Neural progenitor cell (in vitro differentiated cells): Measurements from ENCODE around the gene RAET1G. TPM values are rescaled to one million over a fixed set of nuclear protein-coding genes. Genes with fewer than 3 reads are reported as not detected.

ENCODE experiments used
- DNase-seq: peaks from one replicate; pipeline ENCODE4 v3.0.0-alpha.2; 2016; ENCODE audit warnings: low spot score
- H2AFZ ChIP-seq: fragments of 200-600 bp; sonication (generic); replicated peaks from 2 replicates; pipeline ENCODE4 v1.6.1; 2016; ENCODE audit warnings: antibody characterized with exemption
- H3F3A ChIP-seq: fragments of 200-600 bp; sonication (generic); 2 replicates; pipeline ENCODE4 v1.6.1; 2016; ENCODE audit warnings: antibody characterized with exemption, low read depth
- H3K27ac ChIP-seq: fragments of 200-600 bp; sonication (generic); 2 replicates; pipeline ENCODE4 v1.5.1; 2016; ENCODE audit warnings: mild to moderate bottlenecking
- H3K27me3 ChIP-seq: fragments of 200-600 bp; sonication (generic); 2 replicates; pipeline ENCODE4 v1.6.1; 2016; ENCODE audit warnings: mild to moderate bottlenecking, moderate library complexity
- H3K36me3 ChIP-seq: fragments of 200-600 bp; sonication (generic); 2 replicates; pipeline ENCODE4 v1.5.1; 2016
- H3K4me1 ChIP-seq: fragments of 200-600 bp; sonication (generic); 2 replicates; pipeline ENCODE4 v1.6.1; 2016; ENCODE audit warnings: mixed run types
- H3K4me2 ChIP-seq: fragments of 200-600 bp; sonication (generic); 2 replicates; pipeline ENCODE4 v1.6.1; 2016
- H3K4me3 ChIP-seq: fragments of 200-600 bp; sonication (generic); 2 replicates; pipeline ENCODE4 v1.5.1; 2016
- H3K79me2 ChIP-seq: fragments of 200-600 bp; sonication (generic); 2 replicates; pipeline ENCODE4 v1.6.1; 2016; ENCODE audit warnings: low read depth
- H3K9ac ChIP-seq: fragments of 200-600 bp; sonication (generic); 2 replicates; pipeline ENCODE4 v1.6.1; 2016
- H3K9me3 ChIP-seq: fragments of 200-600 bp; sonication (generic); 2 replicates; pipeline ENCODE4 v1.5.1; 2016; ENCODE audit warnings: low read depth
- H4K20me1 ChIP-seq: fragments of 200-600 bp; sonication (generic); 2 replicates; pipeline ENCODE4 v1.6.1; 2016; ENCODE audit warnings: low read depth
- H3K27ac Mint-ChIP-seq: 3 replicates; pipeline ENCODE4 v1.8.0; 2021; ENCODE audit warnings: mixed read lengths
- H3K27me3 Mint-ChIP-seq: 2 replicates; pipeline ENCODE4 v1.8.0; 2022; ENCODE audit warnings: low read depth, mild to moderate bottlenecking, inconsistent platforms, moderate library complexity, mixed read lengths; ENCODE audit not compliant: insufficient read depth
- H3K36me3 Mint-ChIP-seq: 3 replicates; pipeline ENCODE4 v1.8.0; 2021; ENCODE audit warnings: mixed read lengths
- H3K4me1 Mint-ChIP-seq: 3 replicates; pipeline ENCODE4 v1.8.0; 2021; ENCODE audit warnings: mixed read lengths
- H3K4me3 Mint-ChIP-seq: 3 replicates; pipeline ENCODE4 v1.8.0; 2021; ENCODE audit warnings: mild to moderate bottlenecking, moderate library complexity, mixed read lengths
- H3K9me3 Mint-ChIP-seq: 3 replicates; pipeline ENCODE4 v1.8.0; 2020; ENCODE audit warnings: mixed read lengths
- CTCF ChIP-seq: fragments of 200-600 bp; sonication (generic); IDR thresholded peaks from 2 replicates; pipeline ENCODE4 v1.5.1; 2017; ENCODE audit warnings: antibody characterized with exemption, mild to moderate bottlenecking
- EZH2 ChIP-seq: fragments of 200-600 bp; sonication (generic); IDR thresholded peaks from 2 replicates; pipeline ENCODE4 v1.6.1; 2017; ENCODE audit warnings: antibody characterized with exemption, mild to moderate bottlenecking, moderate library complexity
- EZH2phosphoT487 ChIP-seq: fragments of 200-600 bp; sonication (generic); IDR thresholded peaks from 2 replicates; pipeline ENCODE4 v1.6.1; 2017; ENCODE audit warnings: antibody characterized with exemption
- total RNA-seq: library from RNA; depleted of rRNA; stranded (reverse); fragments of >200 nt; gene quantifications from 2 replicates; pipeline ENCODE4 v1.2.3, GENCODE V29; 2015; ENCODE audit warnings: low replicate concordance

RAET1G gene
- total RNA-seq, 1 donor from 2014 or later = not detected

- no peak overlapping the region for H3K27ac Mint-ChIP-seq
- H3K9me3 Mint-ChIP-seq = no peaks in the 10 kb centered on the region
- Histone ChIP-seq H3K4me1 (no peaks in the 10 kb centered on the region), H3F3A (no peaks in the 10 kb centered on the region), H3K9ac (no peak overlapping the region), H3K79me2 (no peaks in the 10 kb centered on the region), H3K27ac (no peak overlapping the region), H3K36me3 (no peaks in the 10 kb centered on the region), H3K4me3 (no peak overlapping the region), H3K27me3 (peaks cover 29% of the 10 kb centered on the region), H3K4me2 (no peak overlapping the region), H3K9me3 (no peaks in the 10 kb centered on the region), H2AFZ (no peak overlapping the region), H4K20me1 (no peaks in the 10 kb centered on the region)
- H3K4me1 Mint-ChIP-seq = no peaks in the 10 kb centered on the region
- H3K27me3 Mint-ChIP-seq = peaks cover 6% of the 10 kb centered on the region
- DNase-seq = no peak
- TF ChIP-seq EZH2 (no peak), CTCF (no peak), EZH2phosphoT487 (no peak)
- no peaks in the 10 kb centered on the region for H3K36me3 Mint-ChIP-seq
- peak overlapping the region; percentile 22 for H3K4me3 Mint-ChIP-seq
Measured at GRCh38 chr6:149888093-149888492, 34.8 kb downstream of the RAET1G start.

- peaks cover 6% of the 10 kb centered on the region for H3K27me3 Mint-ChIP-seq
- Histone ChIP-seq H3K36me3 (no peaks in the 10 kb centered on the region), H3K27ac (no peak overlapping the region), H3K79me2 (no peaks in the 10 kb centered on the region), H2AFZ (no peak overlapping the region), H3K9ac (no peak overlapping the region), H4K20me1 (no peaks in the 10 kb centered on the region), H3K9me3 (no peaks in the 10 kb centered on the region), H3F3A (no peaks in the 10 kb centered on the region), H3K4me2 (no peak overlapping the region), H3K4me3 (no peak overlapping the region), H3K4me1 (no peaks in the 10 kb centered on the region), H3K27me3 (peaks cover 31% of the 10 kb centered on the region)
- no peaks in the 10 kb centered on the region for H3K36me3 Mint-ChIP-seq
- TF ChIP-seq EZH2 (no peak), CTCF (no peak), EZH2phosphoT487 (no peak)
- DNase-seq = no peak
- no peak overlapping the region for H3K27ac Mint-ChIP-seq
- H3K4me1 Mint-ChIP-seq = no peaks in the 10 kb centered on the region
- no peaks in the 10 kb centered on the region for H3K9me3 Mint-ChIP-seq
- H3K4me3 Mint-ChIP-seq = no peak overlapping the region
Measured at GRCh38 chr6:149887343-149887742, 35.6 kb downstream of the RAET1G start.

GRCh38 chr6:149885888-149886287 is 37.0 kb downstream of the RAET1G start:
- H3K4me1 ChIP-seq = no peaks in the 10 kb centered on the region
- H3K27me3 Mint-ChIP-seq = peaks cover 5% of the 10 kb centered on the region
- no peak overlapping the region for H2AFZ ChIP-seq
- H3K4me3 Mint-ChIP-seq = no peak overlapping the region
- no peak overlapping the region for H3K4me2 ChIP-seq
- no peaks in the 10 kb centered on the region for H3K4me1 Mint-ChIP-seq
- no peak overlapping the region for H3K27ac Mint-ChIP-seq
- TF ChIP-seq EZH2 (no peak), CTCF (no peak), EZH2phosphoT487 (no peak)
- no peak overlapping the region for H3K27ac ChIP-seq
- no peaks in the 10 kb centered on the region for H3K79me2 ChIP-seq
- DNase-seq = no peak
- H3K4me3 ChIP-seq = no peak overlapping the region
- no peaks in the 10 kb centered on the region for H3K36me3 ChIP-seq
- no peak overlapping the region for H3K9ac ChIP-seq
- no peaks in the 10 kb centered on the region for H4K20me1 ChIP-seq
- no peaks in the 10 kb centered on the region for H3F3A ChIP-seq
- no peaks in the 10 kb centered on the region for H3K36me3 Mint-ChIP-seq
- H3K9me3 ChIP-seq = no peaks in the 10 kb centered on the region
- no peaks in the 10 kb centered on the region for H3K9me3 Mint-ChIP-seq
- H3K27me3 ChIP-seq = peaks cover 31% of the 10 kb centered on the region

GRCh38 chr6:149884617-149885016 is 38.3 kb downstream of the RAET1G start:
- Mint-ChIP-seq H3K27ac (no peak overlapping the region), H3K27me3 (peaks cover 7% of the 10 kb centered on the region), H3K36me3 (no peaks in the 10 kb centered on the region), H3K9me3 (no peaks in the 10 kb centered on the region), H3K4me3 (no peak overlapping the region), H3K4me1 (no peaks in the 10 kb centered on the region)
- H3K27ac ChIP-seq = no peak overlapping the region
- H3K4me3 ChIP-seq = no peak overlapping the region
- no peaks in the 10 kb centered on the region for H3F3A ChIP-seq
- DNase-seq = no peak
- no peaks in the 10 kb centered on the region for H3K9me3 ChIP-seq
- no peaks in the 10 kb centered on the region for H4K20me1 ChIP-seq
- no peak for TF ChIP-seq EZH2phosphoT487
- TF ChIP-seq EZH2 = no peak
- TF ChIP-seq CTCF = no peak
- no peak overlapping the region for H3K4me2 ChIP-seq
- peaks cover 42% of the 10 kb centered on the region for H3K27me3 ChIP-seq
- H3K36me3 ChIP-seq = no peaks in the 10 kb centered on the region
- H3K4me1 ChIP-seq = no peaks in the 10 kb centered on the region
- H2AFZ ChIP-seq = no peak overlapping the region
- H3K9ac ChIP-seq = no peak overlapping the region
- no peaks in the 10 kb centered on the region for H3K79me2 ChIP-seq
